Dedifferentiated amniotic fluid mesenchymal stem cell (primary cell): ENCODE data around the gene TM4SF18.

Experiments
- DNase-seq: peaks from one replicate; pipeline ENCODE4 v3.0.0-alpha.2; 2016; ENCODE audit errors: extremely low spot score

The TM4SF18 gene

GRCh38 chr3:149330609-149331331 is 2.7 kb downstream of the TM4SF18 start:
- no peak for DNase-seq

- no peak for DNase-seq
Observed at GRCh38 chr3:149327156-149327555, 6.3 kb downstream of the TM4SF18 start.

- DNase-seq = no peak
Observed at GRCh38 chr3:149325581-149325980, 7.9 kb downstream of the TM4SF18 start.

- DNase-seq = no peak
Observed at GRCh38 chr3:149324332-149324731, 9.1 kb downstream of the TM4SF18 start.

DNA sequence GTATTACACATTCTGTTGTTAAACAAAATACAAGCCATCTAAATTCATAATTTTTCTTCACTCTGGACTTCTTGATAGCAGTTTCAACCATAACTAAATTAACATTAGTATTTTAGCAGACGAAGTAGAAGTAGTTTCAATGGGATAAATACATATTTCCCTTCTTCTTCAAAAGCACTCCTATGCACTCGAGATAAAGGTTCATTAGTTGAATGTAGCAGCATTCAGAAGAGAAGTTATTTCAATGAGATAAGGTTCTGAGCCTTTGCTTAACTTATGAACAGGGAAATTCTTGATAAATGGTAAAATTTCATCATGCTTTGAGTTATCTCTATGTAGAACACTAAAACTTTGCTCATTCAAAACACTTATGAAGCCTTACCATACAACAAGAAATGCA is 11.8 kb downstream of the TM4SF18 start:
- no peak for DNase-seq

DNA sequence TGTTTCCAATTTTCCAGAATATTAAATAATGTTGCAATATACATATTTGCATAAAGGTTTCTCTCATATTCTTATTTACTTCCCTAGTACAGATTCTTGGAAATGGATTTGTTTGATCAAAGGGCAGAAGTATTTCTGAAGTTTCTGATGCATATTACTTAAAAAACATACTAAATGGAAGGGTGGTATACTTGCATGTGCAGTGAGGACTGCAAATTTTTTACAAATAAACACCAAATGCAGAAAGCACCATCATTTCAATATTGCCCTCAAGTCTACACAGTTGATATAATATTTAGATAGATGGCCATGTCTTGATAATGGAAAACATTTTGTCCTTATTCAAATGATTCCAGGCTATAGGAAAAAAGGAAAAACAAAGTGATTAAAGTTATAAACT is 12.3 kb downstream of the TM4SF18 start:
- no peak for DNase-seq

- DNase-seq = no peak
Observed at GRCh38 chr3:149319750-149320149, 13.7 kb downstream of the TM4SF18 start.

DNA sequence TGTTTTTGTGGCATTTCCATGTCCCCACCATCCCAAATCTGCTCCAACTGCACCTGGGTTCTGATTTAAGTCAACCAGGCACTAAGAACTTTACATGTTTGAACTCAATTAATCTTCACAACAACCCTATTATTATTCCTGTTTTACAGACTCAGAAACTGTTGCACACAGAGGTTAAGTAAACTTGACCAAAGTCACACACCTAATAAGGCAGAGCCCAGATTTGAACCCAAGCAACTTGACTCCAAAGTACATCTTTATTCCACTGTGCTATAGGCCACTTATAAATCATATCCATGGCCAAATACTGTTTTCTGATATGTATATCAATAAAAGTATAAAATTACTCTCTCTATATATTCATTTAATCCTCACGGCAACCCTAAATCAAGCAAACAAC is 16.4 kb downstream of the TM4SF18 start:
- DNase-seq = no peak

DNA sequence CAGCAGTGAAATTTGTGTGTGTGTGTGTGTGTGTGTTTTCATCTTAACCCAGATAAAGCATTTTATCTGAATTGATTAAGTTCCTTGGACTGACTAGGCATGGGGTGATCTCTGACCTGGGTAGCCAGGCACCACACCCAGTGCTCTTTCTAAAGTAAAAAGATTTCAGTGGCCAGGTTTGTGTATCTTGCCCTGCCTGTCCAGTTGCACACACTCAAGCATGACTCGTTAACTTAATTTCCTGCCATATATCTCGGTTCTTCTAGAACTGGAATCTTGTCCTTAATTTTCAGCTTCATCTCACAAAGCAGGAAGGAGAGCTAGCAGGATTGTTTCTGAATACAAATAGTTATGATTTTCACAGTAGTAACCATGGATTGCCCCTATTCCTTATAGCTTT is 17.0 kb downstream of the TM4SF18 start:
- DNase-seq = no peak

DNA sequence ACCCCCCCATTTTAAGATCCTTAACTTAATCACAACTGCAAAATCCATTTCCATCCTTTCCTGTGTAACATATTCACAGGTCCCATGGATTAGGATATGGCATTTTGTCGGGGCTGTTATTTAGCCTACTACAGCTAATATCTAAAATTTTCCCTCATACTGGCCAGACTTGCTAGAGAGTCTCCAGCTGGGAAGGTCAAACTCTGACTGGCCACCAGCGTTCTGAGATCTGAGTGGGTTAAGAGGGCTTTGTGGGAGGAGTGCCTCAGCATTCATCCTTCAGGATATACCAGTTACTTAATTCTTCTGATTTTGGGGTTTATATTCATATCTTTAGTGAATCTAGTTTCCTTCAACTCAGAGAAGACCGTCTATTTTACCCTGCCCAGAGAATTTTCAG is 17.7 kb downstream of the TM4SF18 start:
- no peak for DNase-seq

- DNase-seq = peak; percentile 67
Observed at GRCh38 chr3:149314807-149315578, 18.4 kb downstream of the TM4SF18 start.

DNA sequence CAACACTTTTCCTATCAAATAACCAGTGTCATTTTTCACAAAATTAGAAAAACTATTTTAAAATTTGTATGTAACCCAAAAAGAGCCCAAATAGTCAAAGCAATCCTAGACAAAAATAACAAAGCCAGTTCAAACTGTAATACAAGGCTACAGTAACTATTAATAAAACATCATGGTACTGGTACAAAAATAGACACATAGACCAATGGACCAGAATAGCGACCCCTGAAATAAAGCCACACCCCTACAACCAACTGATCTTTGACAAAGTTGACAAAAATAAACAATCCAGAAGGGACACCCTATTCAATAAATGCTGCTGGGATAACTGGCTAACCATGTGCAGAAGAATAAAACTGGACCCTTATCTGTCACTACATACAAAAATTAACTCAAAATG is 19.9 kb downstream of the TM4SF18 start:
- no peak for DNase-seq

DNA sequence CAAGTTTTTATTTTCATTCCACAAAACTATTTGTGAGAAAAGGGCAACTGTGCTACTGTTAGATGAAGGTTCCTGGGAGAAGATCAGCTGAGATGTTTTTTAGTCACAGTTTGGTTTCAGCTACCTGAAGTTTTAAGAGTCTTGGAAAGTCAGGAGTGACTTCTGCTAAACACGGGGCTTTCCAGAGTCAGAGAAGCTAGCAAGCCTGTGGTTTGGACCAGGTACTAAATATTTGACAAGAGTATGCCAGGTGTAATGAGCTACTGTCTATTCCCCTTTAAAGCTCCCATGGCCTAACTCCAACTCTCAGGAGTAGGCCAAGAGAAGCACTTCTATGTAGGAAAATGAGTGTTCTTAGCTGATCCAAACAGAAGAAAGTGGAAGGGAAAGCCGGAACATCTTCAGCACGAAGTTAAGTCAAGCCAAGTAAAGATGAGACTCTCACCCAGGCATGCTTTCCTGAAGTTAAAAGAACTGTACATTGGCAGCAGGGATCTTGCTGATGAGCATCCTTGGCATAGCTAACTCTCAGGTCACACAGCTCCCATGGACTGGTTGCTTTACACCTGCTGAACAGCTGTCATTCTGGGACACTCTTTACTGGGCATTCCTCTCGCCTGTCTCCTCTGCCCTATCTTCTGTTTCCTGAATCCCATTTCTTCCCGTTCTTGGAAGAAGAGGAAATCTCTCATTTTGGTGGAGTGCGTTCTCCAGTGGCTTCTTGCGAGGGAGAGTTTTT is 22.5 kb downstream of the TM4SF18 start:
- DNase-seq = no peak

DNA sequence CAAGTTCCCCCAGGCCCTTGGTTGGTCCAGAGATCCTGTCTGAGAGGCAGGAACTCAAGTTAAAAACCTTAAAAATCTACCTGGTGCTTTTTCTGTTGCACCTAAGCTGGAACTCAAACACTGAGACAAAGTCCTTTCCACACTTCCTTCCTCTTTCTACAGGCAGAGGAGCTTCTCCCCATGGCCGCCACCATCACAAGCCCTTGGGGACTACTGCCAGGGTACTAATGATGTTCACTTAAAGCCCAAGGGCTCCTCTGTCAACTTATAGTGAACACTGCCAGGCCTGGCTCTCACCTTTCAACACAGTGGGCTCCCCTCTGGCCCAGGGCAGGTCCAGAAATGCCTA is 26.0 kb downstream of the TM4SF18 start:
- DNase-seq = no peak

- DNase-seq = no peak
Observed at GRCh38 chr3:149306751-149307434, 26.5 kb downstream of the TM4SF18 start.

DNA sequence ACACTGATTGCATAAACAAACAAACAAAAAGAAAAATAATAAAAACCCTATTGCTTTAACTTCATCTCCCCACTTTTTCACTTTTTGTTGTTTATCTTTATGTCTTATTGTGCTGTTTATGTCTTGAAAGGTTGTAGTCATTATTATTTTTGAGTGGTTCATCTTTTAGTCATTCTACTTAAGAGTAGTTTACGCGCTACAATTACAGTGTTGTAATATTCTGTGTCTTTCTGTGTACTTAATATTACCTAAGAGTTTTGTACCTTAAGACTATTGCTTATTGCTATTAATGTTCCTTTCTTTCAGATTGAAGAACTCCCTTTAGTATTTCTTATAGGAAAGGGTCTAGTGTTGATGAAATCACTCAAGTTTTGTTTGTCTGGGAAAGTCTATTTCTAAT is 28.1 kb downstream of the TM4SF18 start:
- DNase-seq = no peak

GRCh38 chr3:149299938-149300801 is 33.3 kb downstream of the TM4SF18 start:
- peak; percentile 92 for DNase-seq

DNA sequence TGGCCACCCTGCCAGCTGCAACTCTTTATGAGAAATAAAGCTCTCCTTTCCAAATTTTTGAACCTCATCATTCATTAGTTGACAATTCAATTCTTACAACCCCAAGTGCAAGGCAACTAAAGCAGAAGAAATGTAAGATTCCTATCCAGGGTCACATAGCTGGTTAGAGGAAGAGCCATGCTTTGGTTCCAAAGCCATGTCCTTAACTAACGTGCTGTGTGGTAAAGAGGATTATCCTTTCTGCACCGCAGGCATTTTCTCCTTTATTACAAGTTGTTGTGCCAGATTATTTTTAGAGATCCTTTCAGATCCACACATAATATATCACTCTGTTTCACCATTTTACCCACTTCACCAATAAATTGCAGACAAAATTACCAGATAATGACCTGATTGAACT is 36.5 kb downstream of the TM4SF18 start:
- DNase-seq = no peak

DNA sequence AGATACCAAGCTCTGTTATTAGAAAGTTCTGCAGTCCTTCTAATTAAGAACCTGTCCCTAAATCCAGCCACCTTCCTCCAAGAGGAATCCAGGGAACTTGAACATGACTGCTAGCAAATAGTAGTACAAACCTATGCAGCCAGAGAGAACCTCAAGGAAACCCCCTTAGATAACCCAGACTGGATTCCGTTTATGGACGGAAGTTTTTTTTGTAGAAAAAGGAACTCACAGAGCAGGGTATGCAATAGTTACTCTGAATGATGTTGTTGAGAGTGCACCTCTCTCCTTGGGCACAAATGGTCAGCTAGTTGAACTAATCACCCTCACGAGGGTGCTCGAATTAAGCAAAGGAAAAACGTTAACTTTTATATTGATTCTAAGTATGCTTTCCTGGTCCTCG is 40.8 kb downstream of the TM4SF18 start:
- DNase-seq = no peak

GRCh38 chr3:149291178-149291577 is 42.3 kb downstream of the TM4SF18 start:
- DNase-seq = no peak

GRCh38 chr3:149288655-149289054 is 44.8 kb downstream of the TM4SF18 start:
- no peak for DNase-seq
